Nucleus accumbens (tissue), 56 donors: ENCODE results near the gene KIF3A.

ENCODE experiments used
- DNase-seq, 56 donors: peaks; one replicate each; lab custom pipeline; 2025; lab: John Stamatoyannopoulos, UW

Gene KIF3A

DNA sequence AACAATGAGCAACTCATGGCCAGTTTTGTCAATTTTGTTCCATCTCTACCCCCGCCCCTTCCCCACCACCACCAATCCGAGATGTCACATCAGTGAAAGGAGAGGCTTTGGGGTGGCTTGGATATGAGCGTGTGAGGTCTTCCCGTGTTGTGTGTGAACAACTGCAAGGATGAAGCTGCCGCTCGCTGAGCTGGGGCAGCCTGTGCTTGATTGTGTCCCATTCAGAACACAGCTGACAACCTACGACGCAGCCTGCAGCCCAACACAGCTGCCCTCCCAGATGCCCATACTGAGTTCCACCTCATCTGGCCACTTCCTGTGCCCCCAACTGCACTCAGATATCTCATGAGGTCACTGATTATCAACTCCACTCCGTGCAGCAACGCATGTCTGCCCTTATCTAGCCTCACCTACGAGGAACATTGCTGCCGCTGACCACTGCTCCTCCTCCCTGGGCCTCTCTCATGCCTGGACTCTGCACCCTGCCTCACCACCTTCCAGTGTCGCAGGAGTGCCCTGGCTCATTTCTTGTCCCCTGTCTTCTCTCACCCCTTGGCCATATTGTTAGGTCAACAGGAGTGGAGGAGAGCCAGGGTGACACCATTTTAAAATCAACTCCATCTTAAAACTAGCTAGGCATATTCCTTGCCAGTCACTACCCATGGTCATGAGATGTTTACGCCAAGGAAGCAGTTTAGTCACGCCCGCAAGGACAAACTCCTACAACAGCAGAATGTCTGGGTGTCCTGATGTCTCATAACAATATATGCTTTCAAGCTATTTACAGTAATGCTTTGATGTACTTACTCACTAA is 70.8 kb downstream of the KIF3A start:
- no peak for DNase-seq

DNA sequence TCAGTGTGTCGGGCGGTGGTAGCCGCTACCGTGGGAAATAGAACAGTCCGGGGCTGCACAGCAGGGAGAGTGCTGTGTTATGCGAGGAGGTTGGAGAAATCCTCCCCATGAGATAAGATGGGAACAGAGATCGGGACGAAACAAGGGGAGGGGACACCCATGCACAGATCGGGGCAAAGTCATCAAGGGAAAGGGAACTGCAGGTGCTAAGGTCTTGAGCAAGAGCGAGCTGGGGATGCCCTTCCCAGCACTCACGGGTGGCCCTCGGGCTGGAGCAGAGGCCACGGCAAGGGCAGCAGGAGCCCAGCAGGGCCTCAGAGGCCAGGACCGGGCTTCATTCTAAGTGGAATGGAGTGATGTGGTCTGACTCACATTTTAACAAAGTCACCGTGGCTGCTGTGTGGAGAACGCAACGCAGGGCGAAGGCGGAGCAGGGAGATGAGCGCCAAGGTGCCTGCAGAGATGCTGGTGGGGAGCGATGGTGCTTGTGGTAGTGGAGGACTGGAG is 71.7 kb downstream of the KIF3A start:
- no peak for DNase-seq

- no peak for DNase-seq
Measured at GRCh38 chr5:132664696-132665209, 72.6 kb downstream of the KIF3A start.

GRCh38 chr5:132663771-132664695 is 73.3 kb downstream of the KIF3A start:
- no peak for DNase-seq

- DNase-seq: no peak
Measured at GRCh38 chr5:132662925-132663770, 74.2 kb downstream of the KIF3A start.

- DNase-seq: no peak
Measured at GRCh38 chr5:132662004-132662401, 75.3 kb downstream of the KIF3A start.

GRCh38 chr5:132661231-132662003 is 75.9 kb downstream of the KIF3A start:
- DNase-seq: no peak

- no peak for DNase-seq
Measured at GRCh38 chr5:132659598-132660493, 77.5 kb downstream of the KIF3A start.

DNA sequence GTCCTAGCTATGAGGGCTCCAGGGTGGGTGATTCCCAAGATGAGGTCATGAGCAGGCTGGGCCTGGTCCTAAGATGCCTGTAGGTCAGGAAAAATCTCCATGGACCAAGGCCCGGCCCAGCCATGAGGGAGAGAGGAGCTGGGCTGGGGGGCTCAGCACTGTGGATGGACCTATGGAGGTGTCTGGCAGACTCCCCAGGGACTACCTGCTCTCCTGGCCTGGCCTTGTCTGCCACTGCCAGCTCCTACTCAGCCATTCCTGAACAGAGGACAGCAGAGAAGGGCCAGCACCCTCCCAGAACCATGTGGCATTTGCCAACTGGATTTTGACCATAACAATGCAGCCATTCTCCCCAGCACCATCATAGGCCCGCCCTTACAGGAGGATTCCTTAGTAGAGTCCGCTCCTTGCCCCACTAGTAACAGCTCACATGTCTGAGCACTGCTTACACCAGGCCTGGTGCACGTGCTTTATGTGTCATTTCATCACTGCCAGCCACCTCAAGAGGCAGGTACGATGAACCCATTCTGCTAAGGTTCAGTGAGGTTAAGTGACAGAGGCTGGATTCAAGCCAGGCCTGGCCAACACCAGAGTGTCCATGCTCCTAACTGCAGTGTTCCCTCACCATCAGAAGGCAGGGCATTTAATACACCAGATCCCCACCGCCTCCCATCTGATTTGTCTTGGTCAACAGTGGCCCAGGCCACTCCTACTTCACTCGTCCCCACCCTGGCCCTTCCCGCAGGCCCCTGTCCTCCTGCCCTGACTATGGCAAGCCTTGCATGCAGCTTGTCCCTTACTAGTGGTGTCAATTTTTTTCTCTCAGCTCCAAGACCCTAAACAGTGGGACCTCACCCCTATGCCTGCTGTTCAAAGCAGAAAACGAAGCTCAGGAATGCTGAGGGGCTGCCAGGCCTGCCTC is 78.7 kb downstream of the KIF3A start:
- DNase-seq: peak in 1 of 56 donors; percentile 5

DNA sequence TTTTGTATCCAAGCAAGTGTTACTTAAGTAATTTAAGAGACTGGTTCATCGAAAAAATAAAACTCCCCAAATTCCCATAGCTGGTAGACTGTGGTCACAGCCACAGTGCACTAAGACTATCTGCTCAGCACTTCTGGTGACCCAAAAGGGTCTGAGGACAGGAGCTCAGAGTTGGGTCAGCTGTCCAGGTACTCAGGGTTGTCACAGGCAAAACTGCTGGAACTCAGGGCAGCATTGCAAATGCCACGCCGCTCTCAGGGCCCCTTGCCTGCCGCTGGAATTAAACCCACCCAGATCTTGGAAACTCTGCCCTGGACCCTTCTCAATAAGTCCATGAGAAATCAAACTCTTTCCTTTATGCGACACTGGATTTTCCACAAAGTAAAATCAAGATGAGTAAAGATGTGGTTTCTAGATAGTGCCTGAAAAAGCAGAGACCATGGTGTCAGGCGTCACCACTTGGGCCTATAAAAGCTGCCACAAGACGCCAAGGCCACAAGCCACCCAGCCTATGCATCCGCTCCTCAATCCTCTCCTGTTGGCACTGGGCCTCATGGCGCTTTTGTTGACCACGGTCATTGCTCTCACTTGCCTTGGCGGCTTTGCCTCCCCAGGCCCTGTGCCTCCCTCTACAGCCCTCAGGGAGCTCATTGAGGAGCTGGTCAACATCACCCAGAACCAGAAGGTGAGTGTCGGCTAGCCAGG is 79.5 kb downstream of the KIF3A start, which contains the start of gene IL13:
TSS of gene IL13 (plus strand) at position 498 of the 705 bp plus-strand sequence. CDS start at position 512, 14 bp downstream.
- no peak for DNase-seq

- DNase-seq: no peak
Measured at GRCh38 chr5:132656774-132657355, 80.5 kb downstream of the KIF3A start.

DNA sequence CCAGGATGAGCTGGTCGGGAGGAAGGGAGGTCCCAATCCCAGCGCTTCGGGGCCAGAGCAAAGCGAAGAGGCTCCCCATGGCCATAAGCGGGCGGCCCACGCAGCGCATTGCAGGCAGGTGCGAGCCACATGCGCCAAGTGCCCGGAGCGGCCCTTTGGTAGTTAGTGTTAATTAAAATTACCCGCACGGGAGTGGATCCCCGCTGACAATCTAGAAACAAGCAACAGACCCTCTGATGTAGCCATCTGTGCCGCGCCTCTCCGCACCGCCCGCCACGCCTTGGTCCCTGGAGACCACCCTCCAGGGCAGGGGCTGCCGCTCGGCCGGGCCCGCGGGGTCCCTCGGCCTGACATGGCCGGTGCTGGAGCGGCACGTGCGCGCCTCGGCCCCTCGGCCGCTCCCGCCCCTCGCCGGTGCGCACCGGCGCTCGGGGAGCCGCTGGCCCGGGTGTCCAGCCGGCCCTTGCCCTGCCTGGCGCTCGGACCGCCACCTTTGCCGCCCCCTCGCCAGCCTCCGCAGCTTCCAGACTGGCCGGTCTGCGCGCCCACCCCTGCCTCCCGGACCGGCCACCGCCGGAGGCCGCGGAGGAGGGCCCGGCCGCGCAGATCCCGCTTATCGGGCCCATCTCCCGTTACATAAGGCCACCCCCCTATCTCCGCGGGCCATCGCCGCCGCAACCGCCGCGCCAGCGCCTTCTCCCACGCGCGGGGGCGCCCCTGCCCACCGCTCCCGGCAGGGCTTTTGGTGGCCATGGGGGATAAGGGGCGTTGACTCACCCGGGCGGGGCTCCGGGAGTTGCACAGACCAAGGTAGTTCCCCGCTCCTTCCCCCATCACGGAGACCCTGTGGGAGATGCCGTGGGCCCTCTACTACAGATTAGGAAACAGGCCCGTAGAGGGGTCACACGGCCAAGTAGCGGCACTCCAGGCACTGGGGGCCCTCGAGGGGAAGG is 81.2 kb downstream of the KIF3A start:
- peak in 15 of 56 donors; percentile 9 to 59 (median 22) for DNase-seq

- DNase-seq: no peak
Measured at GRCh38 chr5:132653716-132654115, 83.6 kb downstream of the KIF3A start.

GRCh38 chr5:132651838-132652469 is 85.4 kb downstream of the KIF3A start:
- no peak for DNase-seq
